GM18508 (cell line): ENCODE measurements around the gene SOX10.
"Not testable (repeated sequence)": the region's sequence is repeated elsewhere in the genome, so short reads cannot be mapped to it uniquely, and the experiment has no call there.

Source experiments
- ATAC-seq: cut with Tn5 transposase; IDR thresholded peaks from one replicate; pipeline ENCODE4 v1.9.1; 2021; ENCODE audit warnings: moderate number of reproducible peaks; ENCODE audit not compliant: insufficient read depth, unreplicated experiment

SOX10 gene

GRCh38 chr22:37989146-37990045 is 5.0 kb upstream of the SOX10 start:
- ATAC-seq: no peak

GRCh38 chr22:37986371-37986770 is 2.0 kb upstream of the SOX10 start:
- no peak for ATAC-seq

GRCh38 chr22:37985751-37986281 is 1.5 kb upstream of the SOX10 start:
- ATAC-seq: no peak

GRCh38 chr22:37985050-37985585 is 763 bp upstream of the SOX10 start:
- no peak for ATAC-seq

GRCh38 chr22:37982938-37983859 is 1.2 kb downstream of the SOX10 start:
- no peak for ATAC-seq

- no peak for ATAC-seq
Observed at GRCh38 chr22:37982151-37982785, 2.1 kb downstream of the SOX10 start.

- ATAC-seq: no peak
Observed at GRCh38 chr22:37981282-37982011, 2.9 kb downstream of the SOX10 start.

- ATAC-seq: no peak
Observed at GRCh38 chr22:37979782-37980181, 4.6 kb downstream of the SOX10 start.

- ATAC-seq: no peak
Observed at GRCh38 chr22:37976547-37976946, 7.8 kb downstream of the SOX10 start.

GRCh38 chr22:37976022-37976421 is 8.3 kb downstream of the SOX10 start:
- not testable (repeated sequence) for ATAC-seq

GRCh38 chr22:37975153-37975552 is 9.2 kb downstream of the SOX10 start:
- no peak for ATAC-seq

- ATAC-seq: no peak
Observed at GRCh38 chr22:37973271-37974170, 10.8 kb downstream of the SOX10 start.

- no peak for ATAC-seq
Observed at GRCh38 chr22:37972527-37972926, 11.8 kb downstream of the SOX10 start.

GRCh38 chr22:37971475-37972434 is 12.6 kb downstream of the SOX10 start:
- no peak for ATAC-seq

GRCh38 chr22:37970864-37971263 is 13.5 kb downstream of the SOX10 start:
- ATAC-seq: no peak

GRCh38 chr22:37968452-37969251 is 15.7 kb downstream of the SOX10 start:
- no peak for ATAC-seq
